ENCODE results near the gene ZNF835.

The ZNF835 gene

DNA sequence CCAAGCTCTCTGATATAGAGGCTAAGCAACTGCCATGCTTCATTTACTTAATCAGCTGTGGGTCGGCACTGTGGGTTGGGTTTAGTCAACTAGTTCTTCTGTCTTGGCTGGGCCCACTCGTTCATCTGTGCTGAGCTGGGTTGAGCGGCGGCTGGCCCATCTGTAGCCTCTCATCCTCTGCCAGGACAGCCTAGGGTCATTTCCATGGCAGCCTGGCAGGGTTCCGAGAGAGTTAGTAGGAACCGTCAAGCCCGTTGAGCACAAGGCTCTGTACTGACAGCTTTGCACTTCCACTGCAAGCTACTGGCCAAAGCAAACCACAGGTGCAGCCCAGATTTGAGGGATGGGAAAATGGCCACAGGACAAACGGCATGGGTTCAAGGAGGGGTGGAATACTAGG lies 6.6 kb upstream of the ZNF835 start:
- no peak for TF ChIP-seq SIN3A (IDR thresholded peaks at IDR 0.05; ENCODE audit: borderline replicate concordance, insufficient read depth, low read length)
- no peak for TF ChIP-seq POLR2AphosphoS5 (IDR thresholded peaks at IDR 0.05; ENCODE audit: low read depth, low read length)
- TF ChIP-seq, protein P1, sequence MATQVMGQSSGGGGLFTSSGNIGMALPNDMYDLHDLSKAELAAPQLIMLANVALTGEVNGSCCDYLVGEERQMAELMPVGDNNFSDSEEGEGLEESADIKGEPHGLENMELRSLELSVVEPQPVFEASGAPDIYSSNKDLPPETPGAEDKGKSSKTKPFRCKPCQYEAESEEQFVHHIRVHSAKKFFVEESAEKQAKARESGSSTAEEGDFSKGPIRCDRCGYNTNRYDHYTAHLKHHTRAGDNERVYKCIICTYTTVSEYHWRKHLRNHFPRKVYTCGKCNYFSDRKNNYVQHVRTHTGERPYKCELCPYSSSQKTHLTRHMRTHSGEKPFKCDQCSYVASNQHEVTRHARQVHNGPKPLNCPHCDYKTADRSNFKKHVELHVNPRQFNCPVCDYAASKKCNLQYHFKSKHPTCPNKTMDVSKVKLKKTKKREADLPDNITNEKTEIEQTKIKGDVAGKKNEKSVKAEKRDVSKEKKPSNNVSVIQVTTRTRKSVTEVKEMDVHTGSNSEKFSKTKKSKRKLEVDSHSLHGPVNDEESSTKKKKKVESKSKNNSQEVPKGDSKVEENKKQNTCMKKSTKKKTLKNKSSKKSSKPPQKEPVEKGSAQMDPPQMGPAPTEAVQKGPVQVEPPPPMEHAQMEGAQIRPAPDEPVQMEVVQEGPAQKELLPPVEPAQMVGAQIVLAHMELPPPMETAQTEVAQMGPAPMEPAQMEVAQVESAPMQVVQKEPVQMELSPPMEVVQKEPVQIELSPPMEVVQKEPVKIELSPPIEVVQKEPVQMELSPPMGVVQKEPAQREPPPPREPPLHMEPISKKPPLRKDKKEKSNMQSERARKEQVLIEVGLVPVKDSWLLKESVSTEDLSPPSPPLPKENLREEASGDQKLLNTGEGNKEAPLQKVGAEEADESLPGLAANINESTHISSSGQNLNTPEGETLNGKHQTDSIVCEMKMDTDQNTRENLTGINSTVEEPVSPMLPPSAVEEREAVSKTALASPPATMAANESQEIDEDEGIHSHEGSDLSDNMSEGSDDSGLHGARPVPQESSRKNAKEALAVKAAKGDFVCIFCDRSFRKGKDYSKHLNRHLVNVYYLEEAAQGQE (IDR thresholded peaks at IDR 0.05; ENCODE audit: insufficient read depth in 1 of 2, low read depth in 2 of 2, low read length in 2 of 2), result no peak
- TF ChIP-seq TAF1 (IDR thresholded peaks at IDR 0.05; ENCODE audit: borderline replicate concordance, insufficient read depth, low read length), result no peak
- TF ChIP-seq FOXP2 (optimal IDR thresholded peaks at IDR 0.05; ENCODE audit: borderline replicate concordance, extremely low read depth, extremely low read length, insufficient read depth), result no peak

DNA sequence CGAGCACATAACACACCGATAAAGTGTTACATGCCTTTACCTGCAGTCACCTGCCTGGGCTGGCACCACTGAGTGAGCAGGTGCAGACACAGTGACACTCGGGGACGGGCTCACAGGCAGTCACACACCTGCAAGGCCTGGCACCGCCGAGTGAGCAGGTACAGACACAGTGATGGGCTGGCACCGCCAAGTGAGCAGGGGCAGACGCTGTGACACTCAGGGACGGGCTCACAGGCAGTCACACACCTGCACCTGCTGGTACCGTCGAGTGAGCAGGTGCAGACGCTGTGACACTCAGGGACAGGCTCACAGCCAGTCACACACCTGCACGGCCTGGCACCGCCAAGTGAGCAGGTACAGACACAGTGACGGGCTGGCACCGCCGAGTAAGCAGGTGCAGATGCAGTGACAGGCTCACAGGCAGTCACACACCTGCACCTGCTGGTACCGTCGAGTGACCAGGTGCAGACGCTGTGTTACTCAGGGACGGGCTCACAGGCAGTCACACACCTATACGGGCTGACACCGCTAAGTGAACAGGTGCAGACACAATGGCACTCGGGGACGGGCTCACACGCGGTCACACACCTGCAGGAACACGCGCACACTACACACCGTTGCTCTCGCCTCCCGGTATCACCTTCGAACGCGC lies 470 bp downstream of the ZNF835 start:
- no peak for TF ChIP-seq FOXP2 (optimal IDR thresholded peaks at IDR 0.05; ENCODE audit: borderline replicate concordance, extremely low read depth, extremely low read length, insufficient read depth)
- TF ChIP-seq, protein P1 (IDR thresholded peaks at IDR 0.05; ENCODE audit: insufficient read depth in 1 of 2, low read depth in 2 of 2, low read length in 2 of 2), result no peak
- no peak for TF ChIP-seq SIN3A (IDR thresholded peaks at IDR 0.05; ENCODE audit: borderline replicate concordance, insufficient read depth, low read length)
- TF ChIP-seq POLR2AphosphoS5 (IDR thresholded peaks at IDR 0.05; ENCODE audit: low read depth, low read length), result no peak
- TF ChIP-seq TAF1 (IDR thresholded peaks at IDR 0.05; ENCODE audit: borderline replicate concordance, insufficient read depth, low read length), result no peak

DNA sequence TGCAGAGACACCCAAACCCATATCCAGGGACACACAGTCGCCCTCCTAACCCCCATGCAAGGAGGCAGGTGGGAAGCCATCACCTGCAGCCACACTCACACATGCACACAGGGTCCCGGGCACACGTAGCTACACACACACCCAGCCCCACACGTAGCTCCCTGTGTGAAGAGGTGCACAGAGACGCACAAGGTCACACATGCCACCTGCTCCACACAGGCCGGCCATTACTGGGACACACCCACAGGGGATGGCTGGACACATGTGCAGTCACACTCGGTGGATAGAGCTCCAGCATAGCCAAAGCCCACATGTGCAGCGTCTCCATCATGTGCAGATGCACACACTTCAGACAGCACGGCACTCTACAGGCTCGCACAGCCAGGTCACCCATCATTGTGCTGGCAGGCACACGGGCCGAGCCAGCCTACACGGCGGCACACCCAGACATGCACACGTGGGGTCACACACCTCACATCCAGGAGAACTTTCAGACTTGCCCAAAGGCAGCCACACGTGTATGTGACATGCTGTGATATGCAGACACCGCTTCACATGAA lies 1.1 kb downstream of the ZNF835 start:
- TF ChIP-seq FOXP2 (optimal IDR thresholded peaks at IDR 0.05; ENCODE audit: borderline replicate concordance, extremely low read depth, extremely low read length, insufficient read depth), result no peak
- TF ChIP-seq SIN3A (IDR thresholded peaks at IDR 0.05; ENCODE audit: borderline replicate concordance, insufficient read depth, low read length), result no peak
- TF ChIP-seq TAF1 (IDR thresholded peaks at IDR 0.05; ENCODE audit: borderline replicate concordance, insufficient read depth, low read length), result no peak
- no peak for TF ChIP-seq POLR2AphosphoS5 (IDR thresholded peaks at IDR 0.05; ENCODE audit: low read depth, low read length)
- TF ChIP-seq, protein P1 (IDR thresholded peaks at IDR 0.05; ENCODE audit: insufficient read depth in 1 of 2, low read depth in 2 of 2, low read length in 2 of 2), result no peak

DNA sequence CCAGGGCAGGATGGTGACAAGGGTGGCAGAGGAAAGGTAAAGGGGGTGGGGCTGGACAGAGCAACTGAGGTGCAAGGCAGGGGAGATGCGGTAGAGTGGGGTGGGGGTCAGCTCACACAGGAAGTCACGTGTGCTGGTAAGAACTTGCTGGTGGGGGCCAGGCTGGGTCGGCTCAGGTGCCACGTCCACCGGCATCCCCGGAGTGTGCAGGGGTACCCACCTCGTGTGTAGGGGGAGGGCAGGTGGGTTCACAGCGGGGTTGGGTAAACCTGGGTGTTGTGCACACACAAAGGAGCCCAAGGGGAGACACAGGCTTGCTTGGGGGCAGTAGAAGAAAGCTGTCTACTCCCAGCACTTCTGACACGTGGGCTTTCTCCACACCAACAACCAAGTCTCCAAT lies 2.9 kb downstream of the ZNF835 start:
- TF ChIP-seq TAF1 (IDR thresholded peaks at IDR 0.05; ENCODE audit: borderline replicate concordance, insufficient read depth, low read length), result no peak

DNA sequence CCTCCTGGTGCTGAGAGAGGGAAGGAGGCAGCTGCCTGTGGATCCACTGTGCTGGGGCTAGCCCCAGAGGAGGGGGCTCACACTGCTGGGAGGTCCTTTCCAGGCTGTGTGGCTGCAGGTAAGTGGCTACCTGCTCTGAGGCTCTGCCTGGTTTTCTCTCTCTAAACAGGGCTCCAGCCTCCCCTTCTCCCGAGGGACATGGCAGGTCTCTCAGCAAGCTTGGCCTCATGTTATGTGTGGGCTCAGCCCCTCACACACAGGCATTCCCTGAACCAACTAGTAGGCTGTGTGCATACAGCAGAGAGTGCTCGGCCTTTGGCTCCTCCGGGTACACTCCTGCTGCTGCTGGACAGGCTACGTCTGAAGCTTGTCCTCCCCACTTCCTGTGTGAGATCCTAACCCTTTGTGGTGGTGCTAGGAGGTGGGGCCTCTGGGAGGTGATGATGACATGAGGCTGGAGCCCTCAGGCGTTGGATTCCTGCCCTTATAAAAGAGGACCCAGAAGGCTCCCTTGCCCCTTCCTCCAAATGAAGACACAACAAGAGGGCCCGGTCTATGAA lies 4.2 kb downstream of the ZNF835 start:
- TF ChIP-seq SIN3A (IDR thresholded peaks at IDR 0.05; ENCODE audit: borderline replicate concordance, insufficient read depth, low read length), result no peak
- no peak for TF ChIP-seq FOXP2 (optimal IDR thresholded peaks at IDR 0.05; ENCODE audit: borderline replicate concordance, extremely low read depth, extremely low read length, insufficient read depth)
- TF ChIP-seq, protein P1 (IDR thresholded peaks at IDR 0.05; ENCODE audit: insufficient read depth in 1 of 2, low read depth in 2 of 2, low read length in 2 of 2), result no peak
- TF ChIP-seq POLR2AphosphoS5 (IDR thresholded peaks at IDR 0.05; ENCODE audit: low read depth, low read length), result no peak
- TF ChIP-seq TAF1 (IDR thresholded peaks at IDR 0.05; ENCODE audit: borderline replicate concordance, insufficient read depth, low read length), result no peak

Data from PFSK-1 (cell line).